Adipocyte (in vitro differentiated cells): ENCODE results near the gene TMEM201.

Experiments used
- DNase-seq: peaks from one replicate; pipeline ENCODE4 v3.0.0-alpha.2; 2015; ENCODE audit warnings: low read depth
- H3K27me3 ChIP-seq: replicated peaks from 2 replicates; pipeline ENCODE4 v1.7.0; 2013; ENCODE audit warnings: mild to moderate bottlenecking, low read length, moderate library complexity; ENCODE audit not compliant: control insufficient read depth, insufficient read depth
- H3K36me3 ChIP-seq: 2 replicates; pipeline ENCODE4 v1.7.0; 2013; ENCODE audit warnings: low read length, mild to moderate bottlenecking, moderate library complexity; ENCODE audit not compliant: control insufficient read depth, insufficient read depth, severe bottlenecking
- H3K4me1 ChIP-seq: 2 replicates; pipeline ENCODE4 v1.7.0; 2013; ENCODE audit warnings: mild to moderate bottlenecking, low read length, moderate library complexity; ENCODE audit not compliant: control insufficient read depth, insufficient read depth
- H3K4me3 ChIP-seq: 2 replicates; pipeline ENCODE4 v1.7.0; 2013; ENCODE audit warnings: mild to moderate bottlenecking, low read length, moderate library complexity
- H3K9ac ChIP-seq: 2 replicates; pipeline ENCODE4 v1.7.0; 2013; ENCODE audit warnings: mild to moderate bottlenecking, low read length, moderate library complexity
- H3K9me3 ChIP-seq: 2 replicates; pipeline ENCODE4 v1.7.0; 2013; ENCODE audit warnings: mild to moderate bottlenecking, low read length, moderate library complexity; ENCODE audit not compliant: control insufficient read depth

The TMEM201 gene

DNA sequence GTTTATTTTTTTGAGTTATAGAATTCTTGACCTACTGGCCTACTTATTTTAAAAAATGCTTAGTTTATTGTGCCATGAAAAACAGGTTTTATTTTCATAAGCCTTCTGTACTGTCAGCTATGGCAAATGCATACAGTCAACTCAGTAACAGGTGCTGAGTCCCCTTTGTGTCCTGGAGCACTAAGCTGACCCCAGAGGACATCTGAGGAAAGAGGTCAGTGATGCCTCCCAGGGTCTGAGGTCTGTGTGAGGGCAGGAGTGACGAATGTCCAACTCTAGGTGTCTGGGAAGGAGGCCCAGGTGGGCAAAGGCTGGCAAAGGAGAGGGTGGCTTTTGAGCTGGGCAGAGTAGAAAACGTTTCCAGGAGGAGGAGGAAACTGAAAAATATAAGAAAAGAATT lies 7.8 kb upstream of the TMEM201 start:
- Histone ChIP-seq H3K27me3 (no peaks in the 10 kb centered on the region), H3K9ac (no peak overlapping the region), H3K4me1 (peaks cover 10% of the 10 kb centered on the region), H3K4me3 (no peak overlapping the region), H3K36me3 (peaks cover 48% of the 10 kb centered on the region), H3K9me3 (no peaks in the 10 kb centered on the region)
- no peak for DNase-seq

DNA sequence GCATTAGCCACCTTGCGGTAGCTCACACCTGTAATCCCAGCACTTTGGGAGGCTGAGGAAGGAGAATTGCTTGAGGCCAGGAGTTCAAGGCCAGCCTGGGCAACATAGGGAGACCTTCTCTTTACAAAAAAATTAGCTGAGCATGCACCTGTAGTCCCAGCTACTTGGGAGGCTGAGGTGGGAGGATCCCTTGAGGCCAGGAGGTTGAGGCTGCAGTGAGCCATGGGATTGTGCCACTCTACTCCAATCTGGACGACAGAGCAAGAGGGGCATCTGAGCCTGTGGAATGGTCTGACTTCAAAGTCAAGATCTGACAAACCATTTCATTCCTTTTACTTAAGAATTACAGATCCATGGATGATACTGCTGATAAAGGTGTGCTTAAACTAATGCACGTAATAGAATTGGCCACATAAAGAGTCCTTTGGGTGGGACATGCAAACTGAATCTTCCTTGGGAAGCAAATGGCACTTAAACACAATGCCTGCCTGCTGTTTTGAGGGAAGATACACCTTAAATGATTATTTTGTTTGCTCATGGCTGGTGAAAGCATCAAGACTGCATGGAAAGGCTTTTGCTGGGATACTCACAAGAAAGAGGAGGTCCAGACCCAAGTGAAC lies 2.5 kb upstream of the TMEM201 start:
- Histone ChIP-seq H3K27me3 (no peaks in the 10 kb centered on the region), H3K36me3 (peaks cover 21% of the 10 kb centered on the region), H3K4me3 (no peak overlapping the region), H3K4me1 (peaks cover 8% of the 10 kb centered on the region), H3K9ac (no peak overlapping the region), H3K9me3 (no peaks in the 10 kb centered on the region)
- DNase-seq: no peak

DNA sequence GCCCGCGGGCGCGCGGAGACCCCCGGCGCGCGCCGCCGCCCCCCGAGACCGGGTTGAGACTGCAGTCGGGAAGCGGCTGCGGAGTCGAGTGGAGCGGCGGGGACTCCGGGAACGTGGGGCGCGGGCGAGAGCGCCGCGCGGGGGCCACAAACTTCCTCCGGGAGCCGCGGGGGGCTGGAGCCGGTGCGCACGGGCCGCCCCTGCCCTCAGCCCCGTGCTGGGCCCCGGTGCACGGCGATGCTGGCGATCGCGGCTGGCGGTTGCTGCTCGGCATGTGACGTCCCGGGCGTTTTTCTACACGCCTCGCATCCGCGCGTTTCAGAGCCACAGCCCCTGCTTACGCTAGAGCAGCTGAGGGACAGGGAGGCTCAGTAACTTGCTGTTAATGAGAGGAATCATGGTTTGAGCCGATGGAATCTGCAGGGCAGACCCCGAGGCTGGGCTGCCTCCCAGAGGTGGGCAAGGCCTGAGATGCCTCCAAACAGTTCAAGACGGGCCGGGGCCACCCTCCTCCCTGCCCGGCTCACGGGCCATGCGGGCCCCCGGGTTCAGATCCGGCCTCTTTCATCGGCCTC lies 520 bp downstream of the TMEM201 start:
- H3K9ac ChIP-seq: peak overlapping the region; percentile 85
- no peaks in the 10 kb centered on the region for H3K36me3 ChIP-seq
- no peaks in the 10 kb centered on the region for H3K27me3 ChIP-seq
- peaks cover 11% of the 10 kb centered on the region for H3K4me1 ChIP-seq
- peak overlapping the region; percentile 81 for H3K4me3 ChIP-seq
- DNase-seq: peak; percentile 68
- no peaks in the 10 kb centered on the region for H3K9me3 ChIP-seq

DNA sequence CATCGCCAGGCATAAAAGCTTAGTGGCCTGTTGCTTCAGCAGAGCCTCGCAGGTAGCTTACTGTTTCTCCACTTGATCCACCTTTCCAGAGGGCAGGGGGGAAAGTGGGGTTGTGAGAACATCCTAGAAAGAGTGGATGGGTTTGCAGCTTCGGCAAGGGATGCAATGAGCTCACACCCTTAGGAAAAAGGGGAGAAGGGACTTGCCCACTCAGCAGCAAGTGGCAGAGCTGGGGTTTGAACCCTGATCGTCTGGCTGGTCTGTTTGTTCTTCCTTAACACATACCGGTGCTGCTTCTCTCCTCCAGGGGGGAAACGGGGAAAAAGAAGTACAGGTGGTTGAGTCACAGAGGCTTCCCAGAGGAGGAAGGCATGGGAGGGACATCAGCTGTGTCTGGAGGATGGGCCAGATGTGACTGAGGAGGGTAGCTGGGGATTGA lies 1.0 kb downstream of the TMEM201 start:
- peak; percentile 23 for DNase-seq
- H3K4me1 ChIP-seq: peaks cover 11% of the 10 kb centered on the region
- H3K9me3 ChIP-seq: no peaks in the 10 kb centered on the region
- H3K9ac ChIP-seq: peak overlapping the region; percentile 85
- no peaks in the 10 kb centered on the region for H3K36me3 ChIP-seq
- H3K27me3 ChIP-seq: no peaks in the 10 kb centered on the region
- peak overlapping the region; percentile 81 for H3K4me3 ChIP-seq

DNA sequence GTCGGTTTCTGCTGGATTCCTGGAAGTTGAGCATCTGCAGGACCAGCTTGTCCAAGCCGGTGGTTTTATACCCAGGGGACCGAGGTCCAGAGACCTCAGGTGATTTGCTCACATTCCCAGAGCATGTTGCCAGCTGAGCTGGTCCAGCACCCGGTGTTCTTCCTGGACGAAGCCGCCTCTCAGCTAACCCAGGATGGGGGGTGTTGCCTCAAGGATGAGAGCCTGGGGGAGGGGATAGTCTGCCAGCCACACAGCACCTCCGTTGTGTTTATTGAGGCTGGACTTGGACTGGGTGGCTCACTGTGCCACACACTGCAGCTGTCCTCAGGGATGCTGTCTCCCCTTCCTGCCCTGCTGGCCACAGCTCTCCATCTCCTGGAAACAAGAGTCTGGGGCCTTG lies 1.5 kb downstream of the TMEM201 start:
- Histone ChIP-seq H3K27me3 (no peaks in the 10 kb centered on the region), H3K4me1 (peaks cover 11% of the 10 kb centered on the region), H3K4me3 (peak overlapping the region; percentile 81), H3K36me3 (no peaks in the 10 kb centered on the region), H3K9ac (peak overlapping the region; percentile 85), H3K9me3 (no peaks in the 10 kb centered on the region)
- DNase-seq: no peak

DNA sequence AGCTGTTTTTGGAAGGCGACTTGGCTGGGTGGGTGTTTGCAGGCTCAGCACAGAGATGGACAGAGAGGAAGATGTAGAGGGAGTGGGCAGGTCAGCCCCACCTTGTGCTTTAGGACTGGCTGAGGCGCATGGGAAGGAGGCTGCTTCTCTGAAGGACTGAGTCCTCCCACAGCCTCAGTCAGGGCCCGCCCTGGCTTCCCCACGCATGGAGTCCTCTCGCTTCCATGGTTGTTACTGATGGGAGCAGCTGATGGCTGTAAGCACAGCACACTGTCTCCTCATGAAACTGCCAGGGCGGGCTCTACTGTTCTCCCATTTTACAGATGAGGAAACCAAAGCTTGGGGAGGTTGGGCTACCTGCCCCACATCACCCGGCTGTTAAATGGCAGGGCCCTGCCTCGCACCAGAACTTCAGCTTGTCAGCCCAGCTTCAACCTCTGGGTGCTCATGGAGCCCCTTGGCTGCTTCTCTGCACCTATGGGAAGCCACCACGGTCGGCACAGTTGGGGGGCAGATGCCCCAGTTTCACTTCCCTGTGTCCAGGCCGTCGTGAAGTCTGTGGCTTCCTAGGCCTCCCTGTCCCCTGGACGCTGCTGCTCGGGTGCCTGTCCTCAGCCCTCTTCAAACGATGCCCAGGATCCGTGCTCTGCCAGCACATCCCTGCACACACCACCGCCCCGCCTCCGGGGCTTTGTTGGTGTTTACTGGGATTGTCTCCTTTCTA lies 2.4 kb downstream of the TMEM201 start:
- H3K4me3 ChIP-seq: no peak overlapping the region
- peaks cover 11% of the 10 kb centered on the region for H3K4me1 ChIP-seq
- no peaks in the 10 kb centered on the region for H3K36me3 ChIP-seq
- no peak for DNase-seq
- H3K9me3 ChIP-seq: no peaks in the 10 kb centered on the region
- no peak overlapping the region for H3K9ac ChIP-seq
- H3K27me3 ChIP-seq: no peaks in the 10 kb centered on the region

DNA sequence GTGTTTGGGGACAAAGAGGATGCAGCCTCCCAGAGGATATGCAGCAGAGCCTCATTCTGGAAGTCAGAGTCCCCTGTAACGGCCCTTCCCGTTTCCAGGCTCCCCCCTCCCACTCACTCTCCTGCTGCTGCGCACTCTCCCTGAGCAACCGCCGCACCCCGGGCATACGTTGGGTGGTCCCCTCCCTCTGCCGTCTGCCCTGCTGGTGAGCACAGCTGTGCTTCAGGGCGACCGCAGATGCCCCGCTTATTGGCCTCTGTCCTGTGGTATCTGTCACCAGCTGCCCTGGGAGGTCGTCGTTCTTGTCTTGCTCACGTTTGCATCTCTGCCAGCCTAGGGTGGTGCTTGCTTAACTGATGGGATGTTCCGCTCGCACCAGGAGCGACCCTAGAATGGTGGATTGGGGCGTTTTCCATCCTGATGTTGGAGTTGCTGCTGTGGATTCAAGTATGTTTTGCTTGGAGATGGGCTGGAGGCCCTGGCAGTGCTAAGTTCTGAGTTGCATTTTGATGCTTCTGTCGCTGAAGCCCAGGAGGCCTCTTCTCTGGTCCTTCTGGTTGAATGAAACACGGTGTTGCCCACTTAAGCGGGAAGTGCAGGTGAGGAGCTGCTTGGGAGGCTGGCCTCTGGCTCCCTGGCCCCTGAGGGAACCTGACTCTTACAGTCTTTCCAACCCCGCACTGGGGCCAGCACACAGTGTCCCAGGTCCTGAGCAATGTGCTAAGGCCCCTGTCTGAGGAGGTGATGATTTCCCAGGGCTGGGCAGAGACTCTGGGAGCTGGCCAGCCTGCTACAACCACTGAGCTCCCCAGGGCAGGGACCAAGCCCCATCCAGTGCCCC lies 3.2 kb downstream of the TMEM201 start:
- no peaks in the 10 kb centered on the region for H3K9me3 ChIP-seq
- DNase-seq: no peak
- H3K4me1 ChIP-seq: peaks cover 14% of the 10 kb centered on the region
- no peaks in the 10 kb centered on the region for H3K27me3 ChIP-seq
- H3K9ac ChIP-seq: no peak overlapping the region
- no peak overlapping the region for H3K4me3 ChIP-seq
- H3K36me3 ChIP-seq: no peaks in the 10 kb centered on the region

DNA sequence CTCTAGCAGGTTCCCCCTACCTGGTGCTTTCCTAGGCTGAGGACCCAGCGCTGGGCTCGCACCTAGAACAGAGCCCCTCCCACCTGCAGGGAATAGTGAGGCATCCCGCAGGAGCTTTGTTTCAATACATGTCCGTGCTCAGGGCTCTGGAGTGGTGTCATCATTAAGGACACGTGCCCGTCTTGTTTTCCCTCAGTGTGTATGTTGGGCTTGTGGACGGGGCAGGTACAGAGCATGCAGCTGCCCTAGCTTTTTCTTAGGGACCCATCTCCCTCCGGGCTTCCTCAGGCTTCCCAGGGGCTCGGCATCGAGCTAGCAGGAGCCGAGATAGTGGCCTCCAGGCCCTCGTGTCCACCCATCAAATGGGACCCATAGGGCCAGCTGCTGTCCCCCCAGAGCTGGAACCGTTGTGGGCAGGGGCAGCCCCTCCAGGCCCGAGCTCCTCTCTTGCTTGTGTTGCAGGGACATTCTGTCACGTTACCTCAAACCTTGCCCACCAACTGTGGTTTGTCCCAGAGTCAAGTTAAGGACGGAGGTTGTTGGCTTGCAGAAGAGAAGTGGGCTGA lies 3.9 kb downstream of the TMEM201 start:
- Histone ChIP-seq H3K27me3 (no peaks in the 10 kb centered on the region), H3K9ac (no peak overlapping the region), H3K36me3 (peaks cover under 1% of the 10 kb centered on the region), H3K4me1 (peaks cover 14% of the 10 kb centered on the region), H3K9me3 (no peaks in the 10 kb centered on the region), H3K4me3 (no peak overlapping the region)
- no peak for DNase-seq

DNA sequence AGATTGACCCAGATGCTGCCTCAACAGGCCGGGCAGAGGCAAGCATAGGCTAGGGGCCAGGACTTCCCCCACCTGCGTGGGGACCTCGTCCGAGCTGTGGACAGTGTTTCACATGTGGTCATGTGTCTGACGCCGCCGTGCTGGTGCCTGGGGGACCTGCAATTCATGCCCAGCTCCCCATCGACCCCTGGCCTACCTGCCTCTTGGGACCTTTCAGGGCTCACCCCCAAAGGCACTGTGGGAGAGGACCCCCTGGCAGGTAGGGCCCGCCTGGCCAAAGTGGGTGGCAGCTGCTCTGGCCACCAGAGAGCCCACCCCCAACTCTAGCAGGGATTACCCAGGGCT lies 4.4 kb downstream of the TMEM201 start:
- no peak overlapping the region for H3K4me3 ChIP-seq
- no peak overlapping the region for H3K9ac ChIP-seq
- H3K27me3 ChIP-seq: no peaks in the 10 kb centered on the region
- peaks cover 5% of the 10 kb centered on the region for H3K36me3 ChIP-seq
- no peaks in the 10 kb centered on the region for H3K9me3 ChIP-seq
- peaks cover 14% of the 10 kb centered on the region for H3K4me1 ChIP-seq
- DNase-seq: no peak

DNA sequence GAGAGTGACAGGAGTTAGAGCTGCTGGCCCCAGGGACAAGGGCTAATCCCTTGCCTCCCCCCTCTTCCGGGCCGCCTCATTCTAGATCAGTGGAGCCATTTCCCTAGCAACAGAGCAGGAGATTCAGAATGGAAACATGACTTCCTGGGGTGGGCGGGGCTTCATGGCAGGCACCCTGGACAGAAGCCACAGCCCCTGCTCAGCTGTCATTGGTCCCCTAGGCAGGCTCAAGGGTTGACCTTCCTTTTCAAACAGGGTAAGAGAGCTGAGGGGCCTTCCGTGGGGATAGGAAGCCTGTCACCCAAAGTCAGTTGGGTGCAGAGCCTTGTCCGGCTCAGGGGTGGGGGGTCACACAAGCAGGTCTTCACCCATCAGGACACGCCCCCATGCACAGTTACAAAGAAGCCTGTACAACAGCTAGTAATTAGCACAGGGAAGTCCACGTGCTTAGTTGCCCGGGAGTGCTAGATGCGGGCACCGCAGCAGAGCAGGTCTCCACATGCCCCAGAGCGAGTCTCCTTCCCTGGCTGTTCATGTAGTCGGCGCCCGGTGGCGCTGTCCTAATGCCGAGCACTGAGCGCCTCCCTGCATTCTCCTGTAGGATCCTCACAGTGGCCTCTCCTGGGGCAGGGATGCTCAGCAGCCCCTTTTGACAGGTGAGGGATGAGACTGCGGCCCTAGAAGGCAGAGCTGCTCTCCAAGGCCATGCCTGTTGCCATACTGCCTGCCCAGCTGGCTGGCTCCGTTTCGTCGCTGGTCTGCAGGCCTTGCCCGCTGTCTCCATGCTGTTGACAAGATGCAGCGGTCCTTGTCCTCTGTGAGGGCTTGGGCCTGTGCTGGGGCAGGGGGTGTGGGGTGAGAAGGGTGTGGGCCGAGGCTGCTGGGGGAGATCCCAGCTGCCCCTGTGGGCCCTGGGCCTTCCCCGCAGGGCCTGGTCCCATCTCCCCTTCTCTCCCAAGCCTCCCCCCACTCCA lies 5.1 kb downstream of the TMEM201 start:
- H3K27me3 ChIP-seq: no peaks in the 10 kb centered on the region
- DNase-seq: peak; percentile 68
- H3K4me3 ChIP-seq: no peak overlapping the region
- H3K4me1 ChIP-seq: peaks cover 14% of the 10 kb centered on the region
- H3K36me3 ChIP-seq: peaks cover 9% of the 10 kb centered on the region
- H3K9ac ChIP-seq: no peak overlapping the region
- no peaks in the 10 kb centered on the region for H3K9me3 ChIP-seq
